Activated naive CD8-positive, alpha-beta T cell treated with anti-CD3 and anti-CD28 coated beads, Interleukin-2, amount 50 U/mL, for 24 hours (primary cell): Measurements from ENCODE around the gene CDCA5.

ENCODE experiments used
- ATAC-seq: fragments of 150-1000 bp; cut with Tn5 transposase; one replicate; pipeline ENCODE4 v1.10.0; 2021
- DNase-seq: peaks from one replicate; pipeline ENCODE4 v3.0.0; 2021
- H3K27ac Mint-ChIP-seq: one replicate; pipeline ENCODE4 v1.8.0; 2021; ENCODE audit warnings: mild to moderate bottlenecking, mixed read lengths
- H3K27me3 Mint-ChIP-seq: one replicate; pipeline ENCODE4 v1.8.0; 2021; ENCODE audit warnings: mixed read lengths
- H3K36me3 Mint-ChIP-seq: one replicate; pipeline ENCODE4 v1.8.0; 2021; ENCODE audit warnings: low read depth, mixed read lengths
- H3K4me1 Mint-ChIP-seq: one replicate; pipeline ENCODE4 v1.8.0; 2021; ENCODE audit warnings: mixed read lengths
- H3K4me3 Mint-ChIP-seq: one replicate; pipeline ENCODE4 v1.8.0; 2021; ENCODE audit warnings: mild to moderate bottlenecking, moderate library complexity, mixed read lengths
- H3K9me3 Mint-ChIP-seq: one replicate; pipeline ENCODE4 v1.8.0; 2021; ENCODE audit warnings: mixed read lengths

Gene CDCA5

GRCh38 chr11:65083834-65084597, at the start of gene CDCA5, which contains the start of gene ZFPL1:
TSS of gene CDCA5 (minus strand) at chr11:65084040. CDS start at chr11:65083978, 62 bp downstream.
TSS of gene ZFPL1 (plus strand) at chr11:65084222. CDS start at chr11:65084699, 477 bp downstream.
- peaks cover 53% of the 10 kb centered on the region for H3K36me3 Mint-ChIP-seq
- peaks cover 54% of the 10 kb centered on the region for H3K4me1 Mint-ChIP-seq

DNA sequence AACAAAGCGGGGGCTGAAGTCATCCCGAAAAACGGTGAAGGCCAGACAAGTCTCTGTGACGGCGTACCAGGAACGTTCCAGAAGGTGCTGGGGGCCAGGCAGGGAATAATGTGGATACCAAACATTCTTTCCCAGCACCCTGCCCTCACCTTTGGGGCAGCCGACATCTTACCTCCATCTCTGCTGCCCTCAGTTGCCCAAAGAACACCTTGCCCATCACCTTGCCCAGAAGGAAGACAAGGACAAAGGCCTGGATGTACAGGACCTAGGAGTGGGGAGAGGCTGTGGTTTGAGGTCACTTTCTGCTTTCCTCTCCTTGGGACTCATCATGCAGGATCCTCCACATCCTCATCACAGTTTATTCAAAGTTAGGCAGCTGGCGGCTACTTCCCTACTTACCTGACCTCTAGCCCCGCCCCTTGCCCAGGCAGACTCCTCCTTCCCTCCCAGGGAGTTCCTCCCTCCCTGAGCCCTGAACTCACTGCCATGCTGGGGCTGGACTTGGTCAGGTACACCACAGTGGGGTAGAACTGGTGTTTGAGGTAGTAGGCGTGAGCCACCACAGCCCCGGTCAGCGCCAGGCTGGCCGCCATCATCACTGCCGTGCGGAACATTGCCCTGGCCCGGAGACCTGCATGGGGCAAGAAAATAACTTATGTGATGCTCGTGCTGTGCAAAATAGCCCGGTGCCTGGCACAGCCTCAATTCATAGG, 49.3 kb upstream of the CDCA5 start:
- ATAC-seq (no peak), DNase-seq (peak; percentile 73)
- peak overlapping the region; percentile 96 for H3K4me3 Mint-ChIP-seq
- no peaks in the 10 kb centered on the region for H3K27me3 Mint-ChIP-seq
- H3K36me3 Mint-ChIP-seq, result peaks cover 14% of the 10 kb centered on the region
- H3K9me3 Mint-ChIP-seq, result no peaks in the 10 kb centered on the region
- H3K27ac Mint-ChIP-seq, result peak overlapping the region; percentile 99
- H3K4me1 Mint-ChIP-seq, result peaks cover 33% of the 10 kb centered on the region

More at GRCh38 chr11:65083834-65084597, at the start of gene CDCA5, which contains the start of gene ZFPL1:
- Mint-ChIP-seq H3K27me3 (no peaks in the 10 kb centered on the region), H3K9me3 (no peaks in the 10 kb centered on the region), H3K27ac (peak within 1 kb of the TSS; percentile 97), H3K4me3 (peak within 1 kb of the TSS; percentile 98)
- peak; percentile 99 for DNase-seq
- ATAC-seq, result peak; percentile 82

DNA sequence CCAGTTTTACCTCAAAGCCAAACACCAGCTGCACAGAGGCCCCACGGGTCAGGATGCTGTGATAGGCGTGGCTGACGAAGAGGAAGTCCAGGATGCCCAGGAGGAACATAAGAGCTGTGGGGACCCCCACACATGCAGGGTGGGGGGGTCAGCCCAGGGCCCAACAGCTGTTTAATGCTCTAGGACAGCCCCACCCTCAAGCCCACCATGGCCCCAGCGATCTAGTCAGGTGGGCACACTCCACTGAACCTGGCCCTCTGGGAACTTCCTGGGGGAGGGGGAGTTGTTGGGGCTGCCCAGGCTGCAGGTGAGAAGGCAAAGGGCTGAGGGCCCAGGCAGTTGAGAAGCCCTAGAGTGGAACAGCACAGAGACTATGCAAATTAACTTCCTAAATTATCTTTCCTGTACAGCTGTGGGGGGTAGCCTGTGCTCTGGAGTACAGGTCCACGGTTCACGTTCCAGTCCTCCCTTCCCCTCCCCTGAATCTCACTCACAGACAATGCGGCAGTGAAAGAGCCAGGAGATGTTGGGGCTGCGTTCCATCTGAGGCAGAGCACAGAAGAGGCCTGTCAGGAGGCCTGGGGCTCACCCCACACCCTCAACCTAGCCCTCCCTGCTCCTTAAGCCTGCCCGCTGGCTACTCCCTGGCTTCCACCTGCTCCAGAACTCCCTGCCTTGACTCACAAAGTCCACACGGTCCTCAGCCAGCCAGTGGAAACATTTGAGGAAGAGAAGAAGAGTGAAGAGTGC, 48.6 kb upstream of the CDCA5 start:
- peak overlapping the region; percentile 96 for H3K4me3 Mint-ChIP-seq
- H3K9me3 Mint-ChIP-seq, result no peaks in the 10 kb centered on the region
- peak; percentile 10 for DNase-seq
- peak overlapping the region; percentile 99 for H3K27ac Mint-ChIP-seq
- peaks cover 33% of the 10 kb centered on the region for H3K4me1 Mint-ChIP-seq
- no peaks in the 10 kb centered on the region for H3K27me3 Mint-ChIP-seq
- no peak for ATAC-seq
- H3K36me3 Mint-ChIP-seq, result peaks cover 15% of the 10 kb centered on the region

- Mint-ChIP-seq H3K27me3 (no peaks in the 10 kb centered on the region), H3K36me3 (peaks cover 19% of the 10 kb centered on the region), H3K4me1 (peaks cover 35% of the 10 kb centered on the region), H3K27ac (peak overlapping the region; percentile 49), H3K9me3 (no peaks in the 10 kb centered on the region), H3K4me3 (peak overlapping the region; percentile 96)
- DNase-seq (no peak), ATAC-seq (no peak)
Measured at GRCh38 chr11:65131895-65132237, 48.0 kb upstream of the CDCA5 start.

GRCh38 chr11:65131417-65131776, 47.6 kb upstream of the CDCA5 start:
- DNase-seq, result no peak
- Mint-ChIP-seq H3K4me1 (peaks cover 33% of the 10 kb centered on the region), H3K4me3 (no peak overlapping the region), H3K36me3 (peaks cover 24% of the 10 kb centered on the region), H3K9me3 (no peaks in the 10 kb centered on the region), H3K27me3 (no peaks in the 10 kb centered on the region), H3K27ac (no peak overlapping the region)
- ATAC-seq, result no peak

DNA sequence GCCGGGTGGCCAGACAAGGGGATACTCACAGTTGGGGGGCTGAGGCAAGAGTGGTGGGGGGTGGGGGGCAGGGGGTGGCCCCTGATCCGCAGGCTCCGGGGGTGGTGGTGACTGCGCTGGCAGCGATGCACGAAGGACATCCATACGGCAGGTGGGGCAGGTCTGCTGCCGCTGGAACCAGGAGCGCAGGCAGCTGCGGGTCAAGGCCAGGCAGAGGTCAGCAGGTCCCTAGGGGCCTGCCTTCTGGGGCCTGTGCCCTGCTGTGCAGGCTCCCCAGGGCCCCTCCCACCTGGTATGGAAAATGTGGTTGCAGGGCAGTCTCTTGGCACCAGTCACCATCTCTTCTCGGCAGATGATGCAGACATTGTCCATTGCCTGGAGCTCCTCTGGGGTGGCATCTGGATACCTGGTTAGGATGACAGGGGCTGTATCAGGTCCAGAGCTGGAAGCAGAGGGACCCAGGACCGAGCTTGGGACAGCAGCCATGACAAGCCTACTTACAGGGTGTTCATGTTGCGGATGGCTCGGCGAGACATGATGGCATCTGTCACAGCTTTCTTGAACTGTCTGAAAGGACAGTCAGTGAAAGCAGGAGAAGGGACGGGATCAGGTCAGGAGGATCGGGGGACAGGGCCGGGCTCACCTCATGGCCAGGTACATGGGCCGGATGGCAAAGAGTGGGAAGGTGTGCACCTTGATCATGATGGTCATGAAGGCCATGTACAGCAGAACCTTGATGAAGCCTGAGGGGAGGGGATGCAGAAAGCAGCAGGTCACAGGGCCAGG, 47.0 kb upstream of the CDCA5 start:
- Mint-ChIP-seq H3K27ac (peak overlapping the region; percentile 20), H3K4me3 (no peak overlapping the region), H3K4me1 (peaks cover 27% of the 10 kb centered on the region), H3K36me3 (peaks cover 25% of the 10 kb centered on the region), H3K9me3 (no peaks in the 10 kb centered on the region), H3K27me3 (no peaks in the 10 kb centered on the region)
- ATAC-seq (no peak), DNase-seq (peak; percentile 4)

GRCh38 chr11:65129649-65130441, 46.0 kb upstream of the CDCA5 start:
- peaks cover 21% of the 10 kb centered on the region for H3K4me1 Mint-ChIP-seq
- H3K27ac Mint-ChIP-seq, result no peak overlapping the region
- peaks cover 28% of the 10 kb centered on the region for H3K36me3 Mint-ChIP-seq
- ATAC-seq (no peak), DNase-seq (peak; percentile 5)
- H3K4me3 Mint-ChIP-seq, result no peak overlapping the region
- H3K27me3 Mint-ChIP-seq, result no peaks in the 10 kb centered on the region
- H3K9me3 Mint-ChIP-seq, result no peaks in the 10 kb centered on the region

DNA sequence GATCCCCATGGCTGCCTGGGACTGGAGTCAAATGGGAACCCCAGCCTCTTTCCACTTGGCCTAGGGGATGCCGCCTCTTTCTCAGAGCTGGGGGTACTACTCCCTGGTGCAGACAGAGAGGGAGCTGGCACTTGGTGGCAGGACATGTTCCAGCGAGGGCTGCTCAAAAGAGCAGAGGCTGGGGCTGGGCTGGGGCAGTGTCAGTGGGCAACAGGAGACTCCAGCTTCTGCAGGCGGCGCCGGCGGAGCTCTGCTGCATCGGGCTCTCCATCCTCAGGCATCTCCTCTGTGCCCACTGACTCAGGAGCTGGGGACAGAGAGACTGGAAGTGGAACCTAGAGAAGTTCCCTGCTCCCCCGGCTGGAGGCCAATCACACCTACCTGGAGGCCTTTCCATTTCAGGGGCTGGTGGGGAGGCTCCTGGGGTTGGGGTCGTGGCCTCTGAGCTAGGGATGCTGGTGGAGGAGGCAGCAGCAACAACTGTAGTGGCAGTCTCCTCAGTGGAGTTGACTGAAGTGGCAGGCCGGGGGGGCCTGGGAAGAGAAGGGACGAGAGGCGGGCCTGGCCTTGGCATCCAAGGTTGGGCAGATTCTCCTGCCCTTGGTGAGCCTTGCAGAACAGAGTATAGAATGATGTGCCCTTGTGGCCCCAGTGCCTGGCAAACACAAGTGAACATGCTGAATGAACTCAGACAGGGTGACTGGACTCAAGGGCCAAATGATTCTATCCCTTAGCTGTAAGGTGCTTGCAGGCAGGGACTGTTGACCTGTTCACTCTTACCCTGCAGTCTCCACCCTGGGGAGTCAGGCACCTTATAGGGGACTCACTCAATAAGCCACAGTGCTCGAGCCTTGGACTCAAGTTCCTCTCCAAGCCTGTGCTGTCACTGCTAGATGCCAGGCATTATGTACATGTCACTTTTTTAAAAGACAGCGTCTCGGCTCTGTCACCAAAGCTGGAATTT, 44.6 kb upstream of the CDCA5 start:
- H3K36me3 Mint-ChIP-seq, result peaks cover 32% of the 10 kb centered on the region
- H3K9me3 Mint-ChIP-seq, result no peaks in the 10 kb centered on the region
- H3K4me1 Mint-ChIP-seq, result peaks cover 28% of the 10 kb centered on the region
- no peak for ATAC-seq
- no peak overlapping the region for H3K27ac Mint-ChIP-seq
- H3K4me3 Mint-ChIP-seq, result no peak overlapping the region
- peak; percentile 2 for DNase-seq
- no peaks in the 10 kb centered on the region for H3K27me3 Mint-ChIP-seq

GRCh38 chr11:65127473-65128181, 43.8 kb upstream of the CDCA5 start:
- H3K4me1 Mint-ChIP-seq, result peaks cover 26% of the 10 kb centered on the region
- DNase-seq, result no peak

DNA sequence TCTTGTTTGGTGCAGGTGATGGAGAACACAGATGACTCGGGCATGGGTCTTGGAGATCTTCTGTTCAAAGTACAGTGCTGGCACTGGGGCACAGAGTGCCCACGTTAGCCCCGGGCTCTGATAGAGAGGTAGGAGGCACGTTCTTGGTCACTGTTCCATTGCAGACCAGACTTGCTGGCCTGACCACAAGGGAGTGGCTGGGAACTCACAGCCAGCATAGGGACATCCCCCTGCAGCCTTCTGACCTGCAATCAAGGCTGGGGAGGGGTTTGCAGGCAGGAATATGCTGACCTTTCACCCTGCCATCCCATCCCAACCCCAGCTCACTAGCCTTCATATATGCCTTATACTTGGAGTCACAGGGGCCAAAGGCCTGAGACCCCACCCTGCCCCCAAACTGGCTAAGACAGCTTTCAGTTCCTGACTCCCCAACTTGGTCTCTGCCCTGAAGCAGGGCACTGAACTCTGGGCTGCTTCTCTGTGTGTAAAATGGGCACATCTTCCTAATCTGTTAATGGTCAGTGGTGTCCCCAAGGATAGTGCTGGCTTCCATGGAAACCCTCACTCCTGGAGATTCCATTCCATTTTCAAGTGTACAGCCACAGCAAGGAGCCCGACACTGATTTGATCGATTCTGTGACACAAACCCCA, 42.9 kb upstream of the CDCA5 start:
- H3K27ac Mint-ChIP-seq, result no peak overlapping the region
- peaks cover 31% of the 10 kb centered on the region for H3K4me1 Mint-ChIP-seq
- H3K36me3 Mint-ChIP-seq, result peaks cover 35% of the 10 kb centered on the region
- no peak for DNase-seq
- H3K27me3 Mint-ChIP-seq, result no peaks in the 10 kb centered on the region
- no peak for ATAC-seq
- no peaks in the 10 kb centered on the region for H3K9me3 Mint-ChIP-seq
- H3K4me3 Mint-ChIP-seq, result no peak overlapping the region

More at GRCh38 chr11:65127473-65128181, 43.8 kb upstream of the CDCA5 start:
- no peak for ATAC-seq
- Mint-ChIP-seq H3K36me3 (peaks cover 31% of the 10 kb centered on the region), H3K4me3 (no peak overlapping the region), H3K27ac (no peak overlapping the region), H3K27me3 (no peaks in the 10 kb centered on the region), H3K9me3 (no peaks in the 10 kb centered on the region)

DNA sequence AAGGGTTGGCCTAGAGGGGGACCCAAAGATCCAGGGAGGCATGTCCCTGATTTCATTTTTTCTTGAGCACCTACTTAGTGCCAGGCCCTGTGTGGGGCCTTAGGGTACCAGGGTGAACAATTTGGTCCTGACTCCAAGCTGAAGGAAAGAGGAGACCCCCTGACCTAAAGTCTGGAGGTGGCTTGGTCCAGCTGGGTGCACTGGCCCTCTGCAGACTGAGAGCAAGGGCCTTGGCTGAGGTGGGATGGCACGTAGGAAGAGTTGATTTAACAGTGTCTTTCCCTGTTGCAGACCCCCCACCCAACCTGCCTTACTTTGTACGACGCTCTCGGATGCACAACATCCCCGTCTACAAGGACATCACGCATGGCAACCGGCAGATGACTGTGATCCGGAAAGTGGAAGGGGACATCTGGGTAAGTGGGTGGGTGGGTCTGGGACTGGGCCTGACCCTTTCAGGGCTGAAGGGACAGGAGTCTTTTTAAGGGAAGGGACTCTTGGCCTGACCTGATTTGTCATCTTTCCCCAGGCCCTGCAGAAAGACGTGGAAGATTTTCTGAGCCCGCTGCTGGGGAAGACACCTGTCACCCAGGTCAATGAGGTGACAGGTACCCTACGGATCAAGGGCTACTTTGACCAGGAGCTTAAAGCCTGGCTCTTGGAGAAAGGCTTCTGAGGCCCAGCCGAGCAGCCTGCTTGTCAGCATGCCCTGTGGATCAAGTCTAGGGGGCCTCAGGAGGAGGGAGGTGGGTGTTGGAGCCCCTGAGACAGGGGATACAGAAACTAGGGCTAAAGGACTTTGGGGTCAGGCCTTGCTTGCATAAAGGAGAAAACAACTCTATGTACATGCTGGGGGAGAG, 41.6 kb upstream of the CDCA5 start:
- Mint-ChIP-seq H3K36me3 (peaks cover 43% of the 10 kb centered on the region), H3K27ac (no peak overlapping the region), H3K4me3 (no peak overlapping the region), H3K9me3 (no peaks in the 10 kb centered on the region), H3K27me3 (no peaks in the 10 kb centered on the region), H3K4me1 (peaks cover 37% of the 10 kb centered on the region)
- no peak for DNase-seq
- ATAC-seq, result no peak
